GM18907 (cell line): ENCODE measurements around the gene DGUOK.
A peak's percentile ranks its signal among the peaks of the same experiment; 100 is the strongest.

Source experiments
- ATAC-seq: cut with Tn5 transposase; IDR thresholded peaks from one replicate; pipeline ENCODE4 v1.9.1; 2021; ENCODE audit warnings: mild to moderate bottlenecking, moderate library complexity; ENCODE audit not compliant: unreplicated experiment

The DGUOK gene

DNA sequence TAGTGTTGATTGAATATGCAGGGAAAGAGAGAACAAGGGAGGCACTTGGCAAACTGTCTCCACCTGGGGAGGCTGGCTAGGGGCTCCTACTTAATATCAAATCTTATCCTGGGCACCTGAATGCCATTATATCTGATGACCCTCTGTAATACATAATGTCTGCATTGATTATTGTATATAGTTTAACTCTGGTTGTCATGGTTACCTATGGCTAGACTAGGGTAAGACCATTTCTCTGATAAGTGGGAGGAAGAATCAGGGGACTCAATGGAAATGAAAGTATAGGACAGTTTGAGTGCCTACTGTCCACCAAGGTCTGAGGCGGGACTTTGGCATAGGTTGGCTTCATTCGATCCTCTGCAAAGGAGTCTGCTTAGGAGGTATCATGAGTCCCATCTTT is 50.8 kb downstream of the DGUOK start:
- no peak for ATAC-seq

DNA sequence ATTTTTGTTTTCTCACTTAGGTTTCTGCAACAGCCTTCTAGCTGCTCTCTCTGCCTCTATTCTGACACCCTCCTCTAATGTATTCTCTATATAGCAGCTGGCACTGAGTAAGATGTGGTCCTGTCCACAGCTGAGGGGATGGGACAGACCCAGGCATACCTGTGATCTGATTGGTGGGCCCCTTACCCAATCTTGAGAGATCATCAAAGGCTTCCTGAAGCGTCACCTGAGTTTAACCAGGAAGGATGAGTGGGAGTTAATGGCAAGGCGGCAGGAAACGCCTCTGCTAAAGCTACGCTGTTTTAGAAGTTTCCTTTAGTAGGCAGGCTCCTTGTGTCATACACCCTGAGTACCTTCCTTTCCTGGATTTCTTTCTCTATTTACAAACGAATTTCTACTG is 52.3 kb downstream of the DGUOK start:
- peak; percentile 49 for ATAC-seq

- no peak for ATAC-seq
These were observed 53.0 kb downstream of the DGUOK start for GRCh38 chr2:73979686-73980085.

GRCh38 chr2:73980566-73980965 is 53.9 kb downstream of the DGUOK start:
- no peak for ATAC-seq

GRCh38 chr2:73981081-73982001 is 54.7 kb downstream of the DGUOK start:
- ATAC-seq = peak; percentile 37

DNA sequence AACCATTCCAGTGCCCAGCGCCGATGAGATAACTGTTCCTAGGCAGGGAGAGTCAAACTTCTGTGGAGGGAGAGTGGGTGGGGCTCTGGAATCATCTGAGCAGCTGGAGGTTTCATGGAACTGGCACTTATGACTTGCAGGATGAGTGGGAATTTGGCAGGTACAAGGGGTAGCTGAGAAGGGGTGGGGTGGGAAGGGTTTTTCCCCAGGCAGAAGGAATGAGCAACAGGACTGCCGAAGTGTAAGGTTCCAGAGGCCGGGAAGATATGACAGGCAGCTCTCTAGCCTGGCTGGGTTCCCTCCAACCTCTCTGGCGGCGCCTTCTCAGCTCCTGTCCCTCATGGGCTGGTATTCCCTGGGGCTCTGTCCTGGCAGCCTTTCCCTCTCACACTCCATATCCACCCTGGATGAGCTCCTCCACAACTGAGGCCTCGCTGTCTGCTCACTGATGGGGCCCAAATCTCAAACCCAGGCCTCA is 55.5 kb downstream of the DGUOK start:
- ATAC-seq = no peak

GRCh38 chr2:73983322-73984202 is 56.9 kb downstream of the DGUOK start:
- ATAC-seq = no peak

- peak; percentile 43 for ATAC-seq
These were observed 57.7 kb downstream of the DGUOK start, which contains the start of gene TET3 for GRCh38 chr2:73984203-73984921. Gene TET3, plus strand, starts transcription at chr2:73984910. Its CDS starts 1,494 bp downstream, at chr2:73986404.

GRCh38 chr2:73984922-73985307 is 58.2 kb downstream of the DGUOK start:
- peak; percentile 11 for ATAC-seq

- ATAC-seq = peak; percentile 39
These were observed 58.8 kb downstream of the DGUOK start for GRCh38 chr2:73985308-73986084.

- ATAC-seq = peak; percentile 3
These were observed 59.5 kb downstream of the DGUOK start for GRCh38 chr2:73986085-73986681.

DNA sequence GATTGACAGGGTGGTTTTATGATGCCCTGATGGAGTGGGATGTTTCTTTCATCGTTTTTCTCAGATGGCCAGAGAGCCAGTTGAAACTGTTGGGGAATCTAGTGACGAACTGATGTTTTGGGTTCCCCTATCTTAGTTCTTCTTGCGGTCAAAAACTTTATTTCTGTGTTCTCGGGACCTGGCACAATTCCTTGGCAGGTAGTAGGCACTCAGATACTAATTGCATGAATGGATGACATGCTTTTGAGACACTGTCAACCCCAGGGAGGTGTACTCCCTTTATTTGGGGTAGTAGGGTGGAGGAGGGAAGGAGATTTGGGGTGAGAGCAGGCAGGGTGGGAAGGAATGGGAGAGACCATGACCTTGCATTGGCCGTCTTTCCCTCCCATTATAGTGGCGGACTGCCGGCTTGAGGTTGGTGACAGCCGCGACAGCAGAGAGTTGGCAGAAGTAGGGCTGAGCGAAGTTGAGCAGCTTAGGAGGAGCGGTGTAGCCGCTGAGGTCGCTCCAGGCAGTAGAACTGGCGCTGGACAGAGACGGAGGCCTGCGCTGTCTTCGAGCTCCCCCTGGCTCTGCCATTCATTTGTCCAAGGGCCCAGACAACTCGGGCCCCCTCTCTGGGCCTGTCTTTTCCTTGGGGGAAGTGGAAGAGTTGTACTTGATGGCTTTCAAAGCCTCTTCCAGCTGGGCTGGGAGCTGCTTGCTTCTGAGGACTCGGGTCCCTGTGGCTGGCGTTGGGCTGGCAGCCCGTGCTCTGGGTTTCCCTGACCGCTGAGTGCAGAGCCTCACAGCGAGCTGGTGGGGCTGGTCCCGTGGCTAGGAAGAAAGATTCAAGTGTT is 60.6 kb downstream of the DGUOK start:
- no peak for ATAC-seq

DNA sequence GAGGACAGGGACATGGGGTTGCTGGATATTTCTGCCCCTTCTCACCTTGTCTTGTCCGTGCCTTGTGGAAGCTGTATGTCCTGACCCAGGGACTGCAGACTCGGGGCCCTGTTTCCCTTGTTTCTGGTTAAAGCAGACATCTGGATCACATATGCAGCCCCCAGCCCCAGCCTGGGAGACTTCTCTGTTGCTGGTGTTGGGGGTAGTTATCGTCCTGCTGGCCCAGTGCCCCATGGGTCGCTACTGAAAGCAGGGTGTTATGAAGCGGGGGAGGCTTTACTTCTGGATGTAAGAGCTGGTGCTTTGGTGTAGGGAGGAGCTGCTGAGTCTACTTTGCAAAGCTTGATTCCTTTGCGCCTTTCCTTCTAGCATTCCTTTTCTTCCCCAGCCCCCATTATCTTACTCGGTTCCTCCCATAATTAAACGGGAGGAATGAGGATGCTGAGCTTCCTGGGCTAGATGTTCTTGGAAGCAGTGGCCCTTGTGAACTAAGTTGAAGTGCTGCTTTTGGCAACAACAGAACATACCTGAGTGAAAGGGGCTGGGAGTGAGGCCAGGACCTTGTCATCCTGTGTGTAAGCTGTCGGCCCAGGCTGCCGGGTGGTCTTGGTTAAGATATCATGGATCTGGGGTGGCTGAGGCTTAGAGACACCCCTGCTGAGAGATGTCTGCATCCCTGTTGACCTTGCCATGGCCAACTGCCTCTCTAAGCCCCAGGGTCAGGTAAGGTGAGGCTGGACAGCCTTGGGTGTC is 61.4 kb downstream of the DGUOK start:
- no peak for ATAC-seq

DNA sequence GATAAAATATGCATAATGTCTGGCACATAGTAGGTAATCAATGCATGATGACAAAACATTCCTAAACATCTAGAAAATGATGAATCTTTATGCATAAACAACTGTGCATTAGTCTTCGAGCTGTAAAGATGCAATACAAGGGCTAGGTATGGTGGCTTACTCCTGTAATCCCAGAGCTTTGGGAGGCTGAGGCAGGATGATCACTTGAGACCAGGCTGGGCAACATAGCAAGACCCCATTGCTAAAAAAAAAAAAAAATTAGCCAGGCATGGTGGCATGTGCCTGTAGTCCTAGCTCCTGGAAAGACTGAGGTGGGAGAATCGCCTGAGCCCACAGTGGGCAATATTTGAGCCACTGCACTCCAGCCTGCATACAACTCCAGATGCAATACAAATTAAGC is 63.3 kb downstream of the DGUOK start:
- ATAC-seq = no peak

GRCh38 chr2:73990531-73990930 is 63.9 kb downstream of the DGUOK start:
- ATAC-seq = no peak

GRCh38 chr2:73992036-73992435 is 65.4 kb downstream of the DGUOK start:
- ATAC-seq = no peak

GRCh38 chr2:73993376-73993775 is 66.7 kb downstream of the DGUOK start:
- ATAC-seq = no peak

- no peak for ATAC-seq
These were observed 67.1 kb downstream of the DGUOK start for GRCh38 chr2:73993778-73994177.
